ENCODE measurements around the gene B4GALT2.

DNA sequence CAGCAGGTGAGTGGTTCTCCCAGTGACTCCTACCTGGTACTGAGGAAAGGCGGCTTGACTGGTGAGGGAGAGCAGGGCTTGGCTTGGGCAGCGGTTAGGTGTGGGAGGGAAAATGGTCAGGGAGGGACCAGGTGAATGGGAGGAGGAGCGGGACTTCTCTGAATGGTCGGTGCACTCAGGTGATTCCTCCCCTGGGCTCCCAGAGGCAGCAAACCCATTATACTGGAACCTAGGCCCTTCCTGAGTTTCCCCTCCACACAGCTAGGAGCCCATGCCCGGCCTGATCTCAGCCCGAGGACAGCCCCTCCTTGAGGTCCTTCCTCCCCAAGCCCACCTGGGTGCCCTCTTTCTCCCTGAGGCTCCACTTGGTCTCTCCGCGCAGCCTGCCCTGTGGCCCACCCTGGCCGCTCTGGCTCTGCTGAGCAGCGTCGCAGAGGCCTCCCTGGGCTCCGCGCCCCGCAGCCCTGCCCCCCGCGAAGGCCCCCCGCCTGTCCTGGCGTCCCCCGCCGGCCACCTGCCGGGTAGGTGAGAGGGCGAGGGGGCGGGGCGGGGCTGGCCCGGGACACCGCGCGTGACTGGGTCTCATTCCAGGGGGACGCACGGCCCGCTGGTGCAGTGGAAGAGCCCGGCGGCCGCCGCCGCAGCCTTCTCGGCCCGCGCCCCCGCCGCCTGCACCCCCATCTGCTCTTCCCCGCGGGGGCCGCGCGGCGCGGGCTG, 43.1 kb upstream of the B4GALT2 start:
- TF ChIP-seq POLR2A (IDR thresholded peaks at IDR 0.05; ENCODE audit: low read length) (no peak), GATA1 (IDR thresholded peaks at IDR 0.05; ENCODE audit: low read depth, low read length) (no peak)
